BE2C (cell line): ENCODE data around the gene BACE2.

Source experiments
- DNase-seq: peaks from one replicate; pipeline ENCODE4 v3.0.0-alpha.2; 2020
- H3K27me3 ChIP-seq: fragments of 250-450 bp; sonication (Bioruptor Pico); 2 replicates; pipeline ENCODE4 v1.5.1; 2020; ENCODE audit warnings: mild to moderate bottlenecking
- H3K36me3 ChIP-seq: fragments of 250-450 bp; sonication (Bioruptor Pico); 2 replicates; pipeline ENCODE4 v1.5.1; 2020; ENCODE audit warnings: mild to moderate bottlenecking
- H3K4me1 ChIP-seq: fragments of 250-450 bp; sonication (Bioruptor Pico); 2 replicates; pipeline ENCODE4 v1.5.1; 2020
- H3K4me3 ChIP-seq: 2 replicates; pipeline ENCODE4 v1.5.1; 2011; ENCODE audit warnings: low read depth, low read length
- H3K9me3 ChIP-seq: fragments of 250-450 bp; sonication (Bioruptor Pico); 2 replicates; pipeline ENCODE4 v1.5.1; 2020
- TF ChIP-seq, protein P1 (sequence below): IDR thresholded peaks from 2 replicates; pipeline ENCODE4 v1.5.1; 2012; ENCODE audit warnings: mild to moderate bottlenecking, low read depth, low read length

The BACE2 gene

DNA sequence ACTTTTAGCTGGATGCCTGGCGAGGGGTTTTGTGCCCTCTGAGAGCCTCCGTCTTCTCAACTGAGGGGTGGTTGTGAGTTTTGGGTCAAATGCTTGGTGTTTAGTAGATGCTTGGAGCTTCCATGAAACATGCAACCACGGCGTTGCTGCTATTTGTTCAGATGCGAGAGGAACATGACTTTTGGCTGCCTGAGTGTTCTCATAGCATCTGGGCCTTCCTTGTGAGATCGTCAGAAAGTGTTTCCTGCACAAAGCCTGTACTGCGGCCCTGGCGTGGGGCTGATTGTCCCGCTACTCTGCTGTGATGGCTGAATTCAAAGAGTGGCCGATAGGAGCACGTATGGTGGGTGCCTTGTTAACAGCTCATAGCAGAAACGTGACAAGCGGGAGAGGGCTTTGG, 78.8 kb downstream of the BACE2 start:
- no peak overlapping the region for H3K4me3 ChIP-seq
- H3K9me3 ChIP-seq: no peaks in the 10 kb centered on the region; the same call in 1 of the 2 replicates
- no peaks in the 10 kb centered on the region for H3K36me3 ChIP-seq
- TF ChIP-seq, protein P1, sequence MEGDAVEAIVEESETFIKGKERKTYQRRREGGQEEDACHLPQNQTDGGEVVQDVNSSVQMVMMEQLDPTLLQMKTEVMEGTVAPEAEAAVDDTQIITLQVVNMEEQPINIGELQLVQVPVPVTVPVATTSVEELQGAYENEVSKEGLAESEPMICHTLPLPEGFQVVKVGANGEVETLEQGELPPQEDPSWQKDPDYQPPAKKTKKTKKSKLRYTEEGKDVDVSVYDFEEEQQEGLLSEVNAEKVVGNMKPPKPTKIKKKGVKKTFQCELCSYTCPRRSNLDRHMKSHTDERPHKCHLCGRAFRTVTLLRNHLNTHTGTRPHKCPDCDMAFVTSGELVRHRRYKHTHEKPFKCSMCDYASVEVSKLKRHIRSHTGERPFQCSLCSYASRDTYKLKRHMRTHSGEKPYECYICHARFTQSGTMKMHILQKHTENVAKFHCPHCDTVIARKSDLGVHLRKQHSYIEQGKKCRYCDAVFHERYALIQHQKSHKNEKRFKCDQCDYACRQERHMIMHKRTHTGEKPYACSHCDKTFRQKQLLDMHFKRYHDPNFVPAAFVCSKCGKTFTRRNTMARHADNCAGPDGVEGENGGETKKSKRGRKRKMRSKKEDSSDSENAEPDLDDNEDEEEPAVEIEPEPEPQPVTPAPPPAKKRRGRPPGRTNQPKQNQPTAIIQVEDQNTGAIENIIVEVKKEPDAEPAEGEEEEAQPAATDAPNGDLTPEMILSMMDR: no peak
- no peaks in the 10 kb centered on the region for H3K4me1 ChIP-seq
- no peak for DNase-seq
- no peaks in the 10 kb centered on the region for H3K27me3 ChIP-seq

DNA sequence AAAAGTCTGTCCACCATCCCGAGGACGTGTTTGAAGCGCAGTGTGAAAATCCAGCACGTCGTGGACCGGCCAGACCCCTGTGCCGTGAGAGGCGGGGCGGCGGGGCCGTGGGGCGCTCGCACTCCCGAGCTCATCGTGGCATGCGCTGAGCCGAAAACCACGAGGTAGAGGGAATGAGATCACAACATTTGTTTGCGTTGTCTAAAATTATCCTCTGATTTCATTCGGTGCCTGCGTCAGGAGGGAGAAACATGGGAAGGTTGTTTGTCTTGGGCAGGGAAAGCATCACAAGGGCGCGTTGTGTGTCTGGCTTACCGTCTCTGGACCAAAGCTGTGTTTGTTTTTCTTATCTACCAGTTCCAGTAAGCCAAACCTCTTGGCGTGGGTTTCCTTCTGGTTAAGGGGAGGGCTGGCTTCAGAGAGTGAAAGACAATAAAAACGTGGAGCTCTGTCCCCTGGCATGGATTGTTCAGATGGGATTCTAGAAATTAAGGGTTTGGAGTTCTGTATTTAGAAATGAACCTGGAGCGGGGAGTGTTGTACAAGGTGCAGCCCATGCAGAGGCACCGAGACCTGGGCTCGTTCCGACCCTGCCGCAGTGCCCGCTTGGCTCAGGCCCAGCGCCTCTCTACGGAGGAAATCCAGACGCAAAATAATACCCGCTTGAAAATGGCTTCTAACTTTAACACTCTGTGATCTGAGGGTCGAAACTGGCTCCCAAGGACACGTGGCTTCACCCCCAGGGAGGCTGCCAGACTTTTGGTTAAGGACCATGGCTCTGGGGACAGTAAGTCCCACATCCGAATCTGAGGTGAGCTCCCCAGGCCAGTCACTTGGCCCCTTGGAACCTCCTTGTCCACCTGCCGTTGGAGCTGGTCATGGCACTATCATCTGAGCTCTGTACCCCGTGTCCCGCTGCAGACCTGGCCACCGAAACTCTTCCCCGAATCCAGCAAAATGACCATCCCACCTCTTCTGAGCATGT, 79.9 kb downstream of the BACE2 start:
- no peak overlapping the region for H3K4me3 ChIP-seq
- no peaks in the 10 kb centered on the region for H3K4me1 ChIP-seq
- no peaks in the 10 kb centered on the region; the same call in 1 of the 2 replicates for H3K9me3 ChIP-seq
- TF ChIP-seq, protein P1: no peak
- DNase-seq: no peak
- no peaks in the 10 kb centered on the region for H3K36me3 ChIP-seq
- no peaks in the 10 kb centered on the region for H3K27me3 ChIP-seq

DNA sequence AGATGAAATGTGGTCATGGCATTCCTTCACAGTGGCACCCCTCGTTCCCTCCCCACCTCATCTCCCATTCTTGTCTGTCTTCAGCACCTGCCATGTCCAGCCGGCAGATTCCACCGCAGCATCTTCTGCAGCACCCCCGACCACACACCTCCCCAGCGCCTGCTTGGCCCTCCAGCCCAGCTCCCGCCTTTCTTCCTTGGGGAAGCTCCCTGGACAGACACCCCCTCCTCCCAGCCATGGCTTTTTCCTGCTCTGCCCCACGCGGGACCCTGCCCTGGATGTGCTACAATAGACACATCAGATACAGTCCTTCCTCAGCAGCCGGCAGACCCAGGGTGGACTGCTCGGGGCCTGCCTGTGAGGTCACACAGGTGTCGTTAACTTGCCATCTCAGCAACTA, 81.5 kb downstream of the BACE2 start:
- H3K4me1 ChIP-seq: no peaks in the 10 kb centered on the region
- no peaks in the 10 kb centered on the region for H3K36me3 ChIP-seq
- no peak for DNase-seq
- H3K4me3 ChIP-seq: no peak overlapping the region
- peaks cover 2% of the 10 kb centered on the region for H3K9me3 ChIP-seq
- TF ChIP-seq, protein P1: no peak
- no peaks in the 10 kb centered on the region for H3K27me3 ChIP-seq

DNA sequence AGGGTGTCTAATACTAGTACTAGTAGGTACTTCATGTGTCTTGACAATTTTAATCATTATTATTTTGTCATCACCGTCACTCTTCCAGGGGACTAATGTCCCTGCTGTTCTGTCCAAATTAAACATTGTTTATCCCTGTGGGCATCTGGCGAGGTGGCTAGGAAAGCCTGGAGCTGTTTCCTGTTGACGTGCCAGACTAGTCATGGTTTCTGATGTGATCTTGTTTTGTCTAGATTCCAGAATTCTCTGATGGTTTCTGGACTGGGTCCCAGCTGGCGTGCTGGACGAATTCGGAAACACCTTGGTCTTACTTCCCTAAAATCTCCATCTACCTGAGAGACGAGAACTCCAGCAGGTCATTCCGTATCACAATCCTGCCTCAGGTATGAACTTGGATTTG, 82.6 kb downstream of the BACE2 start:
- no peak for DNase-seq
- no peaks in the 10 kb centered on the region for H3K36me3 ChIP-seq

DNA sequence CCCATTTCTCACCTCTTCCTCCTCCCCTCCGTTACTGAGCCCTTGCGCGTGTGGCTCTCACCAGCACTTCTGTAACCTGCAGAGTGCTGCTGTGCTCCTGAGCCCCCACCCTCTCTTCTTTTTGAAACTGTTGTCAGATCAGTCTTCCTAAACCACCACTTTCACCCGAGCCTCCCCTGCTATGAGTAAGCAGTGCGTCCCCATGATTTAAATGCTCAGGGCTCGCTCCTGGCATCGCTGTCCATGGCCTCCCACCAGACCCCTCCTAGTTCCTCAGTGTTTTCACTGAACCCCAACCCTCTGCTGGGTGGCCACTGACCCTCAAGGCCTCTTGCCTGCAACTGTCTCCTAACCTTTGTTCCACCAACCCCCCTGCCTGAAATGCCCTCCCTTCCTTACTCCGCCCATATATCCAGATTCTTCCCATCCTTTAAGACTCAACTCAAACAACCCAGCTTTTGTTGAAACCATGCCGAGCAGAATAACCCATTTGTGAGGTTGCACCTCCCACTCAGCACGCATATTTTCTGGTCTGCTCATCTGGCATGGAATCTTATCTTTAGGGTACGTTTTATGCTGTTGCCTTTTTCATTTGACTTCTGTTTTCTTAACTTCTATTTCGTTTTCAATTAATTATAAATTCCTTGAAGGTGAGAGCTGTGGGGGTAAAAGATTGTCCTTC, 84.1 kb downstream of the BACE2 start:
- Histone ChIP-seq H3K4me1 (no peaks in the 10 kb centered on the region), H3K27me3 (no peaks in the 10 kb centered on the region), H3K36me3 (no peaks in the 10 kb centered on the region), H3K9me3 (peaks cover 2% of the 10 kb centered on the region), H3K4me3 (no peak overlapping the region)
- DNase-seq: no peak
- TF ChIP-seq, protein P1: no peak

More for the DNA sequence above, 82.6 kb downstream of the BACE2 start:
- Histone ChIP-seq H3K4me3 (no peak overlapping the region), H3K9me3 (peaks cover 2% of the 10 kb centered on the region), H3K4me1 (no peaks in the 10 kb centered on the region), H3K27me3 (no peaks in the 10 kb centered on the region)
- TF ChIP-seq, protein P1: no peak
